ENCODE data around the gene MCF2L2.

The MCF2L2 gene

GRCh38 chr3:183306798-183307671, 121.4 kb downstream of the MCF2L2 start (continued):
- TF ChIP-seq, protein P1, sequence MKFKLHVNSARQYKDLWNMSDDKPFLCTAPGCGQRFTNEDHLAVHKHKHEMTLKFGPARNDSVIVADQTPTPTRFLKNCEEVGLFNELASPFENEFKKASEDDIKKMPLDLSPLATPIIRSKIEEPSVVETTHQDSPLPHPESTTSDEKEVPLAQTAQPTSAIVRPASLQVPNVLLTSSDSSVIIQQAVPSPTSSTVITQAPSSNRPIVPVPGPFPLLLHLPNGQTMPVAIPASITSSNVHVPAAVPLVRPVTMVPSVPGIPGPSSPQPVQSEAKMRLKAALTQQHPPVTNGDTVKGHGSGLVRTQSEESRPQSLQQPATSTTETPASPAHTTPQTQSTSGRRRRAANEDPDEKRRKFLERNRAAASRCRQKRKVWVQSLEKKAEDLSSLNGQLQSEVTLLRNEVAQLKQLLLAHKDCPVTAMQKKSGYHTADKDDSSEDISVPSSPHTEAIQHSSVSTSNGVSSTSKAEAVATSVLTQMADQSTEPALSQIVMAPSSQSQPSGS (tag by site-specific recombination; IDR thresholded peaks at IDR 0.05; ENCODE audit: low read depth), result peak; percentile 54
- TF ChIP-seq PRDM4 (tag by site-specific recombination; IDR thresholded peaks at IDR 0.05) (no peak), ZFP37 (tag by site-specific recombination; IDR thresholded peaks at IDR 0.05) (no peak), ZNF138 (tag by site-specific recombination; IDR thresholded peaks at IDR 0.05; ENCODE audit: borderline replicate concordance) (no peak), ZNF610 (tag by site-specific recombination; IDR thresholded peaks at IDR 0.05; ENCODE audit: borderline replicate concordance) (no peak), ZNF19 (tag by site-specific recombination; IDR thresholded peaks at IDR 0.05; ENCODE audit: low read depth) (no peak), KLF1 (tag by site-specific recombination; IDR thresholded peaks at IDR 0.05) (no peak), SCRT2 (tag by site-specific recombination; IDR thresholded peaks at IDR 0.05) (peak; percentile 66; the same call in 1 of the 2 replicates), ZNF354C (tag by site-specific recombination; IDR thresholded peaks at IDR 0.05; ENCODE audit: borderline replicate concordance, low read depth) (no peak), ZNF571 (tag by site-specific recombination; IDR thresholded peaks at IDR 0.05) (no peak), TRIM28 (IDR thresholded peaks at IDR 0.05; ENCODE audit: borderline replicate concordance, low read length) (peak; percentile 69; the same call in 1 of the 2 replicates), ZNF341 (tag by site-specific recombination; IDR thresholded peaks at IDR 0.05; ENCODE audit: low read depth) (no peak), ZNF658 (tag by site-specific recombination; IDR thresholded peaks at IDR 0.05) (no peak), TCF7L2 (IDR thresholded peaks at IDR 0.05; ENCODE audit: borderline replicate concordance, low read depth, low read length) (no peak), REPIN1 (tag by site-specific recombination; IDR thresholded peaks at IDR 0.05; ENCODE audit: low read depth) (no peak), ZBTB17 (tag by site-specific recombination; IDR thresholded peaks at IDR 0.05) (0 out of 2 replicates have a peak, but pooled peaks have one; percentile 31), ZNF600 (tag by site-specific recombination; IDR thresholded peaks at IDR 0.05) (0 out of 2 replicates have a peak, but pooled peaks have one; percentile 26), ZNF148 (tag by site-specific recombination; IDR thresholded peaks at IDR 0.05; ENCODE audit: borderline replicate concordance) (no peak), ZXDB (tag by site-specific recombination; IDR thresholded peaks at IDR 0.05) (no peak), ZNF140 (tag by site-specific recombination; IDR thresholded peaks at IDR 0.05) (no peak), ZNF660 (tag by site-specific recombination; IDR thresholded peaks at IDR 0.05) (peak; percentile 85), IKZF3 (tag by site-specific recombination; IDR thresholded peaks at IDR 0.05) (no peak), BCL11B (tag by site-specific recombination; IDR thresholded peaks at IDR 0.05; ENCODE audit: low read depth) (no peak)
- TF ChIP-seq, protein P2, sequence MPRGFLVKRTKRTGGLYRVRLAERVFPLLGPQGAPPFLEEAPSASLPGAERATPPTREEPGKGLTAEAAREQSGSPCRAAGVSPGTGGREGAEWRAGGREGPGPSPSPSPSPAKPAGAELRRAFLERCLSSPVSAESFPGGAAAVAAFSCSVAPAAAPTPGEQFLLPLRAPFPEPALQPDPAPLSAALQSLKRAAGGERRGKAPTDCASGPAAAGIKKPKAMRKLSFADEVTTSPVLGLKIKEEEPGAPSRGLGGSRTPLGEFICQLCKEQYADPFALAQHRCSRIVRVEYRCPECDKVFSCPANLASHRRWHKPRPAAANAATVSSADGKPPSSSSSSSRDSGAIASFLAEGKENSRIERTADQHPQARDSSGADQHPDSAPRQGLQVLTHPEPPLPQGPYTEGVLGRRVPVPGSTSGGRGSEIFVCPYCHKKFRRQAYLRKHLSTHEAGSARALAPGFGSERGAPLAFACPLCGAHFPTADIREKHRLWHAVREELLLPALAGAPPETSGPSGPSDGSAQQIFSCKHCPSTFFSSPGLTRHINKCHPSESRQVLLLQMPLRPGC (tag by site-specific recombination; IDR thresholded peaks at IDR 0.05), result no peak
- TF ChIP-seq, protein P3, sequence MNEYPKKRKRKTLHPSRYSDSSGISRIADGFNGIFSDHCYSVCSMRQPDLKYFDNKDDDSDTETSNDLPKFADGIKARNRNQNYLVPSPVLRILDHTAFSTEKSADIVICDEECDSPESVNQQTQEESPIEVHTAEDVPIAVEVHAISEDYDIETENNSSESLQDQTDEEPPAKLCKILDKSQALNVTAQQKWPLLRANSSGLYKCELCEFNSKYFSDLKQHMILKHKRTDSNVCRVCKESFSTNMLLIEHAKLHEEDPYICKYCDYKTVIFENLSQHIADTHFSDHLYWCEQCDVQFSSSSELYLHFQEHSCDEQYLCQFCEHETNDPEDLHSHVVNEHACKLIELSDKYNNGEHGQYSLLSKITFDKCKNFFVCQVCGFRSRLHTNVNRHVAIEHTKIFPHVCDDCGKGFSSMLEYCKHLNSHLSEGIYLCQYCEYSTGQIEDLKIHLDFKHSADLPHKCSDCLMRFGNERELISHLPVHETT (tag by site-specific recombination; IDR thresholded peaks at IDR 0.05), result no peak
- TF ChIP-seq, protein P4, sequence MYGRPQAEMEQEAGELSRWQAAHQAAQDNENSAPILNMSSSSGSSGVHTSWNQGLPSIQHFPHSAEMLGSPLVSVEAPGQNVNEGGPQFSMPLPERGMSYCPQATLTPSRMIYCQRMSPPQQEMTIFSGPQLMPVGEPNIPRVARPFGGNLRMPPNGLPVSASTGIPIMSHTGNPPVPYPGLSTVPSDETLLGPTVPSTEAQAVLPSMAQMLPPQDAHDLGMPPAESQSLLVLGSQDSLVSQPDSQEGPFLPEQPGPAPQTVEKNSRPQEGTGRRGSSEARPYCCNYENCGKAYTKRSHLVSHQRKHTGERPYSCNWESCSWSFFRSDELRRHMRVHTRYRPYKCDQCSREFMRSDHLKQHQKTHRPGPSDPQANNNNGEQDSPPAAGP (tag by site-specific recombination; IDR thresholded peaks at IDR 0.05), result no peak
